Right kidney (tissue), 1 donor: ENCODE measurements around the gene INTS15.
"Not testable (repeated sequence)": the region's sequence is repeated elsewhere in the genome, so short reads cannot be mapped to it uniquely, and the experiment has no call there.

ENCODE experiments used
- DNase-seq: peaks from one replicate; pipeline ENCODE4 v3.0.0-alpha.2; 2016

The INTS15 gene

DNA sequence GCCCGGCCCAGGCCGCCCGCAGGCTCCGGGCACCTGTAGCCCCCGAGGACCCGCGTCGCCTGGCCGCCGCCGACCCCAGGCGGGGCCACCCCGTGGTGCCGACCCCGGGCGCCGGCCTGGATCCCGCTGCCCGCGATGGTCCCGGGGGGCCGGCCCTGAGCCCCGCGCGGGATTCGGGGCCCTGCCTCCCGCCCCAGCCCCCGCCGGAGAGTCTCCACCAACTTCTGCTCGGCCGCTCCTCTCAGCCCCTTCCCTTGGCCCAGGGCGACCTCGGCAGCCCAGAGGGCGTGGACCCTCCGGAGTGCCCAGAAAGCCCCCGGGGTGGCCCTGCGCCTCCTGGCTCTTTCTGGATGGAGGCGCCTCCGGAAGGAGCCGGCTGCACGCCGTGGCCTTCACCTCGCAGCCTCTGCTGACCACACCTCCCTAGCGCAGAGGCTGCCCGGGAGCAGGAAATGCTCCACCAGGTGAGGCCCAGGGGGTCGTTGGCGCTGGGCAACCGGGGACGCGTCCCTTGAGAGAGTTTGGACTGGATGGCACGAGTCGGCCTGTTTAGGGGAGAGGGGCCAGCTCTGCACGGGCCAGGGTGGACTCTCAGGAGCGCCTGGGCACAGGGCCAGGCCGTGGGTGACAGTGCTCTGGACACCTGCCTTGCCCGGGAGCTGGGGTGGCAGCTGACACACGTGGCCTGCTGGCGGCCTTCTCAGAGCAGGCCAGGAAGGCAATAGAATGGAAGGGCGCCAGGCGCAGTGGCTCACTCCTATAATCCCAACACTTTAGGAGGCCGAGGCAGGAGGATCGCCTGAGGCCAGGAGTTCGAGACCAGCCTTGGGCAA lies 26.1 kb downstream of the INTS15 start:
- DNase-seq: peak; percentile 70

GRCh38 chr7:6616854-6617643 lies 27.2 kb downstream of the INTS15 start:
- DNase-seq: no peak

DNA sequence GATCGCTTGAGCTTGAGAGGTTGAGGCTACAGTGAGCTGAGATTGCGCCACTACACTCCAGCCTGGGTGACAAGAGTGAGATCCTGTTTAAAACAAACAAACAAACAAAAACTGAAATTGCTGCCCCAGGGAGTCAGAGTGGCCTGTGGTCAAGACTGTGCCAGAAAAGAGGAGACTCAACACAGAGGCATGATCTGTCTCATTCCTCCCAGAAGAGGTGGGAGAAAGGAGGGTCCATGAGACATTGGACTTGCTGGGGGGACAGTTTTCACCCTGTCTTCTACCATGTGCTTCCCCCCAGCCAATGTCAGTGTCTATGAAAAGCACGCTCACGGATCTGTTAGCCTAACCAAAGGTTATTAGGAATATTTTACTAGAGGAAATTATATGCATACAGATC lies 28.8 kb downstream of the INTS15 start:
- no peak for DNase-seq

DNA sequence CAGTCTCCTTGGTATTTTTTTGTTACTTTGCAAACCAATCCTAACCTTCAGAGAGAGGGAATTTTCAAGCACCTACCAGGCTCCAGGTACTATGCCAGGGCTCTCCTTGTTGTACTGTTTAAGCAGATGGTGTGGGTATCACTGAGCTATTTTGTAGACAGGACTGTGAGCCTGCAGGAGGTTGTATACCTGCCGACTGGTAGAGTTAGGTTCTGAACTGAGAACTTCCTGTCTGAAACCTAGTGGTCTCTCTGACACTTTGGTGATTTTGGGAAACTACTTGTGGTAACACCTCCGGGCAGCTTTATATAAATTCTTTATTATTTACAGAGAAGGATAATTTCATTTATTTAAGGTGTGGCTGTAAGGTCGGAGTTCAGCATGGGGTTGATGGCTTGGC lies 30.1 kb downstream of the INTS15 start:
- no peak for DNase-seq

GRCh38 chr7:6621195-6622133 lies 31.6 kb downstream of the INTS15 start:
- DNase-seq: no peak

DNA sequence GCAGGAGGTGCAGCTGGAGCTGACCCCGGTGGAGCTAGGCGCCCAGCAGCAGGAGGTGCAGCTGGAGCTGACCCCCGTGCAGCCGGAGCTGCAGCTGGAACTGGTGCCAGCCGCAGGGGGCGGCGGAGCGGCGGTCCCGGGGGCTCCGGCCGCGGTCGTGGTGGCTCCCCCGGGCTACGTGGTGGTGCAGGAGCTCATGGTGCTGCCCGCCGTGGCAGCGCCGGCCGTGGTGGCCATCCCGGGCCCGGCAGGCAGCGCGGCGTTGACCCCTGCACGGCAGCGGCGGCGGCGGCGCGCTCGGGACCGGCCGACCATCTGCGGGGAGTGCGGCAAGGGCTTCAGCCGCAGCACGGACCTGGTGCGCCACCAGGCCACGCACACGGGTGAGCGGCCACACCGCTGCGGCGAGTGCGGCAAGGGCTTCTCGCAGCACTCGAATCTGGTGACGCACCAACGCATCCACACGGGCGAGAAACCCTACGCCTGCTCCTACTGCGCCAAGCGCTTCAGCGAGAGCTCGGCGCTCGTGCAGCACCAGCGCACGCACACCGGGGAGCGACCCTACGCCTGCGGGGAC lies 32.4 kb downstream of the INTS15 start:
- no peak for DNase-seq

DNA sequence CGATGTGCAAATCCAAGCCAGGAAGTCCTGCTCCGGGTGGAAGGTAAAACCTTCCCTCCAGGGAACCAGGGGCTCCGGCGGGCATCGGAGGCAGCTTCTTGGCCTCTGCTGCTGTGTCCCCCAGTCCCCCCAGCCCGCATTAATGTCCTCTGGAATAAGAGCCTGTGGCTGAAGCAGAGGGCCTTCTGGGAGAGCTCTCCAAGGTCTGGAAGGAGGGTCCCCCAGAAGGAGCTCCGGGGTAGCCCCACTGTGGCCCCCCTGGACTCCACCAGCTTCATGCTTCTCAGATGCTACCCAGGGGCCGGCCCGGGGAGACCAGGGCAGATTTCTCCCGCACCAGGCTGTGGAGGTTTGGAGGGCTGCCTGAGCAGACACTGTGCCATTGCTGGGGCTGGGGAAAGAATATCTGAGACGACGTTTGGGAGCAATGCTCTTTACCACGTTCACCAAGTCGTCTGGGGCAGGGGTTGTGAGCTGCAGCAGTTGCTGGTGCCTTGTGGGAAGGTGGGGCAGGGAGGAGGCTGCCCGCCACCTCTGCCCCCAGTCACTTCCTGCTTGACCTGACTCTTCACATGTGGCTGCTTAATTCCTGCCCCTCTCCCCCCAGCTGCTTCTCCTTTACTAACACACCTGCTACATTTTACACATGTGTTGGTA lies 33.9 kb downstream of the INTS15 start:
- DNase-seq: no peak

DNA sequence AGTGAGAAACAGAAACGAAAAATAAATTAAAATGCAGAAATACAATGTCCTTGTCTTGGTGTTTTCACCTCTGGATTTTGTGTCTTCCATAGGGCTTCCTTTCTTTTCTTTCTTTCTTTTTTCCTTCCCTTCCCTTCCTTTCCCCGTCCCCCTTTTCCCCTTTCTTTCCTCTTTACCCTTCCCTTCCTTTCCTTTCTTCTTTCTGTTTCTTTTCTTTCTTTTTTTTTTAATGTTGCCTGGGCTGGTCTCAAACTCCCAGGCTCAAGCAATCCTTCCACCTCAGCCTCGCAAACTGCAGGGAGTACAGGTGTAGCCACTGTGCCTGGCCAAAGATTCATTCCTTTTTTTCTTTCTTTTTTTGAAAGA lies 34.4 kb downstream of the INTS15 start:
- no peak for DNase-seq

GRCh38 chr7:6628045-6628444 lies 38.2 kb downstream of the INTS15 start:
- no peak for DNase-seq

GRCh38 chr7:6630007-6630849 lies 40.4 kb downstream of the INTS15 start:
- no peak for DNase-seq

- no peak for DNase-seq
Measured at GRCh38 chr7:6631605-6632004, 41.8 kb downstream of the INTS15 start.

DNA sequence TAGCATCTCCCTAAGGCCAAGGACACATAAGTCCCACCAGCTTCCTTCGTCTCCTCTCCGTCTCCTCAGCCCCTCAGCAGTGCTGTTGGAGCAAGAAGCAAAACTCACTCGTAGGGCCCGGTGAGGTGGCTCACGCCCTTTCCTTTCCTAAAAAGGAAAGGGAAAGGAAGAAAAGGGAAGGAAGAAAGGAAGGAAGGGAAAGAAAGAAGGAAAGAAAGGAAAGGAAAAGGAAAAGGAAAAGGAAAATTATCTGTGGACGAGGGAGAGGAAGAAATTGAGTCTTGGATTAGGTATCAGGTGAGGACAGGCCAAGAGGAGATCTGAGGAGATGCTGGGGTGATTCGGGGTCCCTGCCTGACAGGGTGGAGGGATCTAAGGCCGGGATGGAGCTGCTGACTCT lies 44.2 kb downstream of the INTS15 start:
- no peak for DNase-seq

DNA sequence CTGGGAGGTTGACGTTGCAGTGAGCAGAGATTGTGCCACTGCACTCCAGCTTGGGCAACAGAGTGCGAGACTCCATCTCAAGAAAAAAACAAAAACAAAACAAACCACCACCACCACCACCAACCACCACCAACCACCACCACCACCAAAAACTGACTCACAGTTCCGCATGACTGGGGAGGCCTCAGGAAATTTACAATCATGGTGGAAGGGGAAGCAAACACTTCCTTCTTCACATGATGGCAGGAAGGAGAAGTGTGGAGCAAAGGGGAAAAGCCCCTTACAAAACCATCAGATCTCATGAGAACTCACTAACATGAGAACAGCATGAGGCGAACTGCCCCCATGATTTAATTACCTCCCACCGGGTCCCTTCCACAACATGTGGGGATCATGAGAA lies 45.1 kb downstream of the INTS15 start:
- DNase-seq: not testable (repeated sequence)

DNA sequence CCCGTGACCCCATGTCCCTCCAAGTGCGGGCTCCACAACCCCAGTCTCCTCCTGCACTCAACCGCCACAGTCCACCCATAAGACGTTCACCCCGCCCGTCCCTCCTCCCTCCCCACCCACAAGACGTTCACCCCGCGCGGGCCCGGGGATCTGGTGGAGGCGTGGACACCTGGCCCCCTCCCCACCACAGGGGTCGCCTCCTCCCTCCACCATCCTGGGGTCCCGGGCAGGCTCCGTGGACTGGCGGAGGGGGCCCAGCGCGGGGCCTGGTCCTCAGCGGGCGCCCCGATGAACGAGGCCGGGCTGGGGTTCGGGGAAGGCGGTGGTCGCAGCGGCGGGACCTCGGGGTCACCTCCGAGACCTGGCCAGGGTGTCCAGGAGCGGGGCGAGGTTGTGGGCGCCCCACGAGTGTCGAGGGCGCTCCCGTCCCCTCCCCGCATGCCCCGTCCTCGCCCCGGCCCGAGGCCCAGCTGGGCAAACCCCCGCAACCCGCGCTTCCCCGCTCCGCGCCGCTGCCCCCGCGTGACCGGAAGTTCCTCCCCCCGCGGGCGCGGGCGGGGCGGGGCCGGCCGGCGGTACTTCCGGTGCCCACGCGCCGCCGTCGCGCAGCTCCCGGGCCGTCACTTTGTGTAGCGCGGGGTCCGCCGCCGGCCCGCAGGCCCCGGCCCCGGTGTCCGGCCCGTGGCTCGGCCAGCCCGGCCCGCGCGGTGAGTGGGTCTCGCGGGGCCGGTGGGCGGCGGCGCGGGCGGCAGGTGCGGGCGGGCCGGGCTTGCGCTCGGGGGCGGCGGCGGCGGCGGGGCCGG lies 47.1 kb downstream of the INTS15 start, which contains the start of gene ZNF316:
Gene ZNF316 (plus strand): TSS at position 578 of the 803 bp plus-strand sequence. CDS start 5,092 bp downstream, outside the sequence.
- peak; percentile 49 for DNase-seq

- peak; percentile 52 for DNase-seq
Measured at GRCh38 chr7:6637544-6638229, 47.9 kb downstream of the INTS15 start.

- no peak for DNase-seq
Measured at GRCh38 chr7:6639032-6639431, 49.2 kb downstream of the INTS15 start.

DNA sequence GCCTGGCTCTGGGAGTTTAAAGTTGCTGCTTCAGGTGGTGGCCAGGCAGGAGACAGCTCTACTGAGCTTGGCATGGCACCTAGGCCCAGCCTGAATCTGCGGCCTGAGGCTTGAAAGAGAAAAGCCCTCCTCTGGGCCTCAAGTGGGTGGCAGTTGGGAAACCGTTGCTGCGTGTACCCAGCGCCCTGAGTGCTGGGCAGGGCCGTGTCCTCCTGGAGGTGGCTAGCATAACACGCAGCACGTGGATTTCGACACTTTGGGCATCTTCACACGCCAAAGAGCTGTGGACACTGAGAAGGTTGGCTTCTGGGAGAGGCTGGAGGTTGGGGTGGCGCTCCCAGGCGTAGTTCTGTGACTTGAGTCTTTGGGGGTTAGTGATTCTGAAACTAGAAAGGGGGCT lies 49.8 kb downstream of the INTS15 start:
- no peak for DNase-seq

GRCh38 chr7:6640246-6640721 lies 50.5 kb downstream of the INTS15 start:
- no peak for DNase-seq
